Hepatocyte (in vitro differentiated cells): ENCODE data around the gene BPIFB6.

Experiments
- EZH2 ChIP-seq: fragments of 200-600 bp; sonication (generic); IDR thresholded peaks from 2 replicates; pipeline ENCODE4 v1.6.1; 2016; ENCODE audit warnings: antibody characterized with exemption, mild to moderate bottlenecking, borderline replicate concordance
- TF ChIP-seq, protein P1 (sequence below): fragments of 200-600 bp; sonication (generic); IDR thresholded peaks from 2 replicates; pipeline ENCODE4 v1.5.1; 2016; ENCODE audit warnings: antibody characterized with exemption, mild to moderate bottlenecking; ENCODE audit not compliant: poor library complexity

- TF ChIP-seq, protein P1, sequence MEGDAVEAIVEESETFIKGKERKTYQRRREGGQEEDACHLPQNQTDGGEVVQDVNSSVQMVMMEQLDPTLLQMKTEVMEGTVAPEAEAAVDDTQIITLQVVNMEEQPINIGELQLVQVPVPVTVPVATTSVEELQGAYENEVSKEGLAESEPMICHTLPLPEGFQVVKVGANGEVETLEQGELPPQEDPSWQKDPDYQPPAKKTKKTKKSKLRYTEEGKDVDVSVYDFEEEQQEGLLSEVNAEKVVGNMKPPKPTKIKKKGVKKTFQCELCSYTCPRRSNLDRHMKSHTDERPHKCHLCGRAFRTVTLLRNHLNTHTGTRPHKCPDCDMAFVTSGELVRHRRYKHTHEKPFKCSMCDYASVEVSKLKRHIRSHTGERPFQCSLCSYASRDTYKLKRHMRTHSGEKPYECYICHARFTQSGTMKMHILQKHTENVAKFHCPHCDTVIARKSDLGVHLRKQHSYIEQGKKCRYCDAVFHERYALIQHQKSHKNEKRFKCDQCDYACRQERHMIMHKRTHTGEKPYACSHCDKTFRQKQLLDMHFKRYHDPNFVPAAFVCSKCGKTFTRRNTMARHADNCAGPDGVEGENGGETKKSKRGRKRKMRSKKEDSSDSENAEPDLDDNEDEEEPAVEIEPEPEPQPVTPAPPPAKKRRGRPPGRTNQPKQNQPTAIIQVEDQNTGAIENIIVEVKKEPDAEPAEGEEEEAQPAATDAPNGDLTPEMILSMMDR = no peak
- no peak for TF ChIP-seq EZH2
Measured at GRCh38 chr20:33059136-33059535, 27.7 kb downstream of the BPIFB6 start.
